Stomach (tissue), 4 donors: Measurements from ENCODE around the gene PTPN14.

Experiments used
- EP300 ChIP-seq: sonication (generic); formaldehyde crosslinking; IDR thresholded peaks from one replicate; pipeline ENCODE4 v1.6.1; 2017; ENCODE audit warnings: antibody characterized with exemption
- TF ChIP-seq, protein P1 (sequence below), 7 experiments: fragments of 450-650 bp in 4 of 7; fragments of 200-600 bp in 3 of 7; sonication (generic) in 3 of 7; IDR thresholded peaks; one replicate each; pipeline ENCODE4 v1.5.1; 2016 to 2019; ENCODE audit warnings: antibody characterized with exemption in 7 of 7, control low read depth in 2 of 7, mild to moderate bottlenecking in 1 of 7

DNA sequence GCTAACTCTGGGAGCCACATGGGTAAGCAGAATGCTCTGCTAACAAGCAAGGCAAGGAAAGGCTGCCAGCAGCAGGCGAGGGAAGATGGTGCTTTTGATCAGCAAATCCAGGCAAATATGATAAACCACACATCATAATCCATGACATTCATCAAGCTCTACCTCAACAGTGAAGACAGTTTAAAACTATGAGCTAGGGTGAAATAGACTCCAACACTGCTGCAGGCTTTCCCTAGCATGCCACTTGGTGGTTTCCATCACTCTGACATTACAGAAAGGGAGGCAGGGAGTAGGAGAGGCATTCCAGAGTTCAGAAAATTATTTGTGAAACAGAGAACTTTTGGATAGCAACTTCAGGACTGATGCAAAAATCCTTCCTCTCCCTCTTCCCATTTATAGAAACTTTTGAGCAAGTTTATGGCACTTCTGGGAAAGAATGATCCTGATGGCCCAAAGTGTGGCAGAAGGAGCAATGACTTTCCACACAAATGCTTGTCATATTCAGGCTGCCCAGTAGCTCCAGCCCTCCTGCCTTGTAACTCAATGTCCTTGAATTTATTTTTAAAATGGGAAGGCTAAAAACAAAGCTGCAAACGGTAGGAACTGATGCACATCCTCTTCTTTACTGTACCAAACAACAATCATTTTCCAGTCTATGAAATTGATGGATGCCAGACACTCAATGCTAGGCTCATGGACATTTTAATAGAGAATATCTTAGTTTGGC lies 199.7 kb downstream of the PTPN14 start:
- TF ChIP-seq, protein P1, sequence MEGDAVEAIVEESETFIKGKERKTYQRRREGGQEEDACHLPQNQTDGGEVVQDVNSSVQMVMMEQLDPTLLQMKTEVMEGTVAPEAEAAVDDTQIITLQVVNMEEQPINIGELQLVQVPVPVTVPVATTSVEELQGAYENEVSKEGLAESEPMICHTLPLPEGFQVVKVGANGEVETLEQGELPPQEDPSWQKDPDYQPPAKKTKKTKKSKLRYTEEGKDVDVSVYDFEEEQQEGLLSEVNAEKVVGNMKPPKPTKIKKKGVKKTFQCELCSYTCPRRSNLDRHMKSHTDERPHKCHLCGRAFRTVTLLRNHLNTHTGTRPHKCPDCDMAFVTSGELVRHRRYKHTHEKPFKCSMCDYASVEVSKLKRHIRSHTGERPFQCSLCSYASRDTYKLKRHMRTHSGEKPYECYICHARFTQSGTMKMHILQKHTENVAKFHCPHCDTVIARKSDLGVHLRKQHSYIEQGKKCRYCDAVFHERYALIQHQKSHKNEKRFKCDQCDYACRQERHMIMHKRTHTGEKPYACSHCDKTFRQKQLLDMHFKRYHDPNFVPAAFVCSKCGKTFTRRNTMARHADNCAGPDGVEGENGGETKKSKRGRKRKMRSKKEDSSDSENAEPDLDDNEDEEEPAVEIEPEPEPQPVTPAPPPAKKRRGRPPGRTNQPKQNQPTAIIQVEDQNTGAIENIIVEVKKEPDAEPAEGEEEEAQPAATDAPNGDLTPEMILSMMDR (IDR thresholded peaks at IDR 0.05): no peak
- no peak for TF ChIP-seq EP300
